C4-2B (cell line): Measurements from ENCODE around the gene FGF19.

ENCODE experiments used
- H3K27ac ChIP-seq: fragments of 450-650 bp; 2 replicates; pipeline ENCODE4 v1.5.1; 2017
- ZFX ChIP-seq: fragments of 450-650 bp; IDR thresholded peaks from 2 replicates; pipeline ENCODE4 v1.6.1; 2017
- TF ChIP-seq, protein P1 (sequence below): fragments of 450-650 bp; conservative IDR thresholded peaks from 2 replicates; pipeline ENCODE4 v1.5.1; 2017; ENCODE audit warnings: mild to moderate bottlenecking

FGF19 gene

DNA sequence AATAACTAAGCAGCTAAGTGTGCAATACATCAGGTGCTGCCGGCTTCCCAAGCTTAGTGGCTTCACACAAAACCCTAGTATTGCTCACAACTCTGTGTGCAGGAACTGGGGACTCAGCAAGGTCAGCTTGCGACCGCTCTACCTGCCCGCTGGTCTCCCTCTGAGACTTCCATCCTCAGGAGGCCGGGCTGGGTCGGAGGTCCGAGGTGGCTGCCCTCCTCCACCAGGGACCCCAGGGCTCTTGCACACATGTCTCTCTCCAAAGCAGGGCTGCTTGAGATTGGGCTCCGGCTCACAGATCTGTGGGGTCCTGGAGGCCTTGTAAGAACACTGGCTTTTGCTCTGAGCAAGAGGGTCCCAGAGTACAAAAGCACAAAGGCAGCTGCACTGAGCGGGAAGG lies 25.4 kb upstream of the FGF19 start:
- TF ChIP-seq ZFX, result no peak
- TF ChIP-seq, protein P1, sequence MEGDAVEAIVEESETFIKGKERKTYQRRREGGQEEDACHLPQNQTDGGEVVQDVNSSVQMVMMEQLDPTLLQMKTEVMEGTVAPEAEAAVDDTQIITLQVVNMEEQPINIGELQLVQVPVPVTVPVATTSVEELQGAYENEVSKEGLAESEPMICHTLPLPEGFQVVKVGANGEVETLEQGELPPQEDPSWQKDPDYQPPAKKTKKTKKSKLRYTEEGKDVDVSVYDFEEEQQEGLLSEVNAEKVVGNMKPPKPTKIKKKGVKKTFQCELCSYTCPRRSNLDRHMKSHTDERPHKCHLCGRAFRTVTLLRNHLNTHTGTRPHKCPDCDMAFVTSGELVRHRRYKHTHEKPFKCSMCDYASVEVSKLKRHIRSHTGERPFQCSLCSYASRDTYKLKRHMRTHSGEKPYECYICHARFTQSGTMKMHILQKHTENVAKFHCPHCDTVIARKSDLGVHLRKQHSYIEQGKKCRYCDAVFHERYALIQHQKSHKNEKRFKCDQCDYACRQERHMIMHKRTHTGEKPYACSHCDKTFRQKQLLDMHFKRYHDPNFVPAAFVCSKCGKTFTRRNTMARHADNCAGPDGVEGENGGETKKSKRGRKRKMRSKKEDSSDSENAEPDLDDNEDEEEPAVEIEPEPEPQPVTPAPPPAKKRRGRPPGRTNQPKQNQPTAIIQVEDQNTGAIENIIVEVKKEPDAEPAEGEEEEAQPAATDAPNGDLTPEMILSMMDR, result no peak
- no peak overlapping the region for H3K27ac ChIP-seq

DNA sequence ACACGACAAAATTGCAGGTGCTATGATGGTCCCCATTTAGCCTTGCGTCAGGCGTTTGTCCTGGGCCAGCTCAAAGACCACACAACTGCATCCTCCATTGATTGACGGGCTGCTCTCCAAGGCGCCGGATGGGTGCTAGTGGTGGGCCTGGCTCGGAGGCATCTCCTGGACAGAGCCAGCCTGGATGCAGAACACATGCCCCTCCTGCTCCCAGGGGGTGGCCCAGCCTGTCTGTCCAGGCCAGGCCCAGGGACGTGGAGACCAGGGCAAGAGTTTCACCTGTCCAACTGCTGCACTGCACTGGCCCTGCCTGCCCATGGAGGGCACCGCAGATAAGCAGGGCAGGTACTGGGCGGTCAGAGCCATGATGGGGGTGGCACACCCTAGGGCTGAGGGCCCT lies 23.4 kb upstream of the FGF19 start:
- H3K27ac ChIP-seq, result no peak overlapping the region
- TF ChIP-seq, protein P1, result no peak
- TF ChIP-seq ZFX, result no peak

DNA sequence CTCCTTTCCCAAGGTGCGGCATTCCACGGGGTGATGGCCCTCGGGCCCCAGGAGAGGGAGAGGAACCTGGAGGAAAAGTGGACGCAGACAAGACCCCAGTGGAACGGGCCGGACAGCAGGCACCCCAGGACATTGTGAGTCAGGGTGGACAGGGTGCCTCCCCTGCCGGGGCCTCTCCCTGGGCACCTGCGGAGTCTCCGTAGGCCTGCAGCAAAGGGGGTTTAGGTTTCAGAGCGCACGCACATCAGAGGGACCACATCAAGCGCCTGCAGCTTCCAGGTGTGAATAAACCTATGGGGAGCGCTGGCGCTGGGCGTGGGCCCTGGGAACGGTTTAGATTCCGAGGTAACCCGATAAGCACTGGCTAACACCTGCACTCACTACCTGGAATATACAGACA lies 22.7 kb upstream of the FGF19 start:
- TF ChIP-seq, protein P1, result no peak
- TF ChIP-seq ZFX, result no peak
- no peak overlapping the region for H3K27ac ChIP-seq

DNA sequence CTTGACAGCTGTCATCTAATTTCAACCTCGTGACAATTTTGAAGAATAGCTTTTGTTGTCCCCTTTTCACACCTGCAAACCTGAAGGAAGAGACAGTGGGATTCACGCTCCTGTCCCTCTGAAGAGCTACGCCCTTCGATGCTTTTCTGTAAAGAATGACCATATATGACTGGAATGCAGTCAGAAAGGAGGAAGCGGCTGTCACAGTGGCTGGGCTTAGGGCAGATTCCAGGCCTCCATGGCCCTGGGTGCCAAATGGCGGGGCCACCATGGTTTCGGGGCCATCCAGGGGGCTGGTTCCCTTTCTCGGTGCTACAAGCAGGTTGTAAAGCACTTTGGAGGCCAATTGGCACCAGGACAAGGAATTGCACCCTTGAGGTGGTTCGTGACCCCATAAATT lies 22.2 kb upstream of the FGF19 start:
- no peak overlapping the region for H3K27ac ChIP-seq
- TF ChIP-seq, protein P1, result no peak
- no peak for TF ChIP-seq ZFX

- TF ChIP-seq, protein P1, result no peak; the same call in 1 of the 2 replicates
- no peak for TF ChIP-seq ZFX
These were observed 17.9 kb upstream of the FGF19 start for GRCh38 chr11:69721745-69722144.

GRCh38 chr11:69721106-69721505 lies 17.3 kb upstream of the FGF19 start:
- TF ChIP-seq, protein P1, result no peak
- no peak for TF ChIP-seq ZFX

More at GRCh38 chr11:69721745-69722144, 17.9 kb upstream of the FGF19 start:
- H3K27ac ChIP-seq, result no peak overlapping the region

GRCh38 chr11:69718912-69719311 lies 15.1 kb upstream of the FGF19 start:
- TF ChIP-seq ZFX, result no peak
- TF ChIP-seq, protein P1, result no peak
- no peak overlapping the region for H3K27ac ChIP-seq

More at GRCh38 chr11:69721106-69721505, 17.3 kb upstream of the FGF19 start:
- no peak overlapping the region for H3K27ac ChIP-seq
